ENCODE measurements around the gene SLC4A5.

The SLC4A5 gene

GRCh38 chr2:74343316-74343715 lies at the start of gene SLC4A5:
Gene SLC4A5, minus strand, starts transcription at chr2:74343416. Its CDS starts 28,393 bp downstream, at chr2:74315023.
- DNase-seq = no peak

- DNase-seq = no peak
Observed at GRCh38 chr2:74392449-74392743, 49.2 kb upstream of the SLC4A5 start.

- DNase-seq = peak; percentile 90
Observed at GRCh38 chr2:74391580-74392448, 48.6 kb upstream of the SLC4A5 start.

- peak; percentile 7 for DNase-seq
Observed at GRCh38 chr2:74391209-74391579, 48.0 kb upstream of the SLC4A5 start.

- no peak for DNase-seq
Observed at GRCh38 chr2:74390606-74391005, 47.4 kb upstream of the SLC4A5 start.

- no peak for DNase-seq
Observed at GRCh38 chr2:74387346-74387745, 44.1 kb upstream of the SLC4A5 start.

- no peak for DNase-seq
Observed at GRCh38 chr2:74385396-74385795, 42.2 kb upstream of the SLC4A5 start.

- no peak for DNase-seq
Observed at GRCh38 chr2:74384051-74384450, 40.8 kb upstream of the SLC4A5 start.

GRCh38 chr2:74383254-74383653 lies 40.0 kb upstream of the SLC4A5 start:
- no peak for DNase-seq

GRCh38 chr2:74381751-74382150 lies 38.5 kb upstream of the SLC4A5 start:
- no peak for DNase-seq

GRCh38 chr2:74379851-74380789 lies 36.9 kb upstream of the SLC4A5 start, which contains the start of gene DCTN1:
Gene DCTN1, minus strand, starts transcription at chr2:74380311. Its CDS starts 274 bp downstream, at chr2:74380037.
- no peak for DNase-seq

GRCh38 chr2:74378007-74378406 lies 34.8 kb upstream of the SLC4A5 start:
- no peak for DNase-seq

GRCh38 chr2:74375838-74376237 lies 32.6 kb upstream of the SLC4A5 start:
- DNase-seq = no peak

- DNase-seq = no peak
Observed at GRCh38 chr2:74374509-74375205, 31.4 kb upstream of the SLC4A5 start.

- no peak for DNase-seq
Observed at GRCh38 chr2:74373985-74374384, 30.8 kb upstream of the SLC4A5 start.

- DNase-seq = no peak
Observed at GRCh38 chr2:74373221-74373676, 30.0 kb upstream of the SLC4A5 start.

GRCh38 chr2:74372674-74373073 lies 29.5 kb upstream of the SLC4A5 start:
- DNase-seq = no peak

- DNase-seq = no peak
Observed at GRCh38 chr2:74371421-74371820, 28.2 kb upstream of the SLC4A5 start.

- no peak for DNase-seq
Observed at GRCh38 chr2:74369976-74370375, 26.8 kb upstream of the SLC4A5 start.

GRCh38 chr2:74368499-74368898 lies 25.3 kb upstream of the SLC4A5 start:
- DNase-seq = no peak

- DNase-seq = no peak
Observed at GRCh38 chr2:74367789-74368188, 24.6 kb upstream of the SLC4A5 start.

GRCh38 chr2:74366036-74366435 lies 22.8 kb upstream of the SLC4A5 start:
- no peak for DNase-seq

All from inflammatory macrophage treated with lipopolysaccharide for 4 hours (primary cell).